H1 (cell line): Measurements from ENCODE around the gene CNGA4. TPM values are rescaled to one million over a fixed set of nuclear protein-coding genes. Genes with fewer than 3 reads are reported as not detected.

Source experiments
- CTCF ChIA-PET: fragments of 300-600 bp; sonication (Branson Sonifier 250); formaldehyde crosslinking; loops from one replicate; lab custom pipeline; 2021; ENCODE audit not compliant: partially characterized antibody; lab: Charles Lee
- POLR2A ChIA-PET: fragments of 300-600 bp; sonication (Branson Sonifier 250); formaldehyde crosslinking; loops from one replicate; lab custom pipeline; 2021; ENCODE audit warnings: inconsistent platforms; ENCODE audit not compliant: partially characterized antibody; lab: Charles Lee
- DNase-seq, 2 experiments: peaks; one replicate each; pipeline versions ENCODE4 v3.0.0 to v3.0.0-alpha.2; 2010 to 2022; ENCODE audit warnings: low spot score in 2 of 2, low read depth in 1 of 2, mixed read lengths in 1 of 2
- FAIRE-seq: peaks from 2 replicates; lab custom pipeline; 2011; peaks lifted over from hg19 to GRCh38; lab: Jason Lieb, UNC
- H2AFZ ChIP-seq: 2 replicates; pipeline ENCODE4 v1.8.1; 2012; ENCODE audit warnings: low read length, inconsistent platforms
- H2AK5ac ChIP-seq: 2 replicates; pipeline ENCODE4 v1.6.1; 2013; ENCODE audit warnings: low read depth, low read length
- H2BK120ac ChIP-seq: replicated peaks from 2 replicates; pipeline ENCODE3; 2013; ENCODE audit warnings: low read depth, low read length, inconsistent platforms
- H2BK12ac ChIP-seq: 2 replicates; pipeline ENCODE4 v1.6.1; 2013; ENCODE audit warnings: low read depth, low read length
- H2BK15ac ChIP-seq: 2 replicates; pipeline ENCODE4 v1.6.1; 2013; ENCODE audit warnings: low read length
- H2BK20ac ChIP-seq: 2 replicates; pipeline ENCODE4 v1.6.1; 2013; ENCODE audit warnings: low read length
- H2BK5ac ChIP-seq: 2 replicates; pipeline ENCODE4 v1.6.1; 2013; ENCODE audit warnings: low read depth, low read length
- H3K14ac ChIP-seq: 2 replicates; pipeline ENCODE4 v1.6.1; 2013; ENCODE audit warnings: inconsistent platforms; ENCODE audit not compliant: insufficient read length
- H3K18ac ChIP-seq: 2 replicates; pipeline ENCODE4 v1.6.1; 2013; ENCODE audit warnings: low read length; ENCODE audit errors: extremely low read depth
- H3K23ac ChIP-seq: 2 replicates; pipeline ENCODE4 v1.6.1; 2013; ENCODE audit warnings: inconsistent platforms; ENCODE audit not compliant: insufficient read length
- H3K23me2 ChIP-seq: 2 replicates; pipeline ENCODE4 v1.6.1; 2013; ENCODE audit warnings: low read depth, low read length
- H3K27ac ChIP-seq: 2 replicates; pipeline ENCODE4 v1.6.1; 2011; ENCODE audit warnings: low read depth, low read length, inconsistent platforms
- H3K27me3 ChIP-seq, 4 experiments: replicated peaks in 1 of 4; 1 replicate in 1 of 4; 2 replicates in 3 of 4; pipeline versions ENCODE4 v1.6.1 to v1.8.1; 2011 to 2013; ENCODE audit warnings: low read length in 3 of 4, mild to moderate bottlenecking in 3 of 4, inconsistent platforms in 2 of 4, mixed read lengths in 2 of 4, moderate library complexity in 1 of 4; ENCODE audit not compliant: control insufficient read depth in 3 of 4, insufficient read depth in 3 of 4; ENCODE audit errors: extremely low read depth in 1 of 4
- H3K36me3 ChIP-seq, 4 experiments: 2 replicates each; pipeline versions ENCODE4 v1.6.1 to v1.8.1; 2011 to 2013; ENCODE audit warnings: mild to moderate bottlenecking in 4 of 4, low read length in 3 of 4, moderate library complexity in 2 of 4, control low read depth in 1 of 4, inconsistent platforms in 1 of 4; ENCODE audit not compliant: insufficient read depth in 4 of 4, control insufficient read depth in 2 of 4
- H3K4ac ChIP-seq: replicated peaks from 2 replicates; pipeline ENCODE3; 2013; ENCODE audit warnings: low read length, low read depth, mixed read lengths, inconsistent platforms; ENCODE audit not compliant: insufficient read length
- H3K4me1 ChIP-seq, 4 experiments: replicated peaks in 1 of 4; 1 replicate in 1 of 4; 2 replicates in 3 of 4; pipeline versions ENCODE4 v1.6.1 to v1.8.1; 2011 to 2013; ENCODE audit warnings: low read length in 3 of 4, inconsistent platforms in 2 of 4, mixed read lengths in 1 of 4; ENCODE audit not compliant: insufficient read depth in 4 of 4, control insufficient read depth in 3 of 4
- H3K4me2 ChIP-seq, 2 experiments: 2 replicates each; pipeline versions ENCODE4 v1.6.1 to v1.8.1; 2011 to 2013; ENCODE audit warnings: low read depth in 2 of 2, low read length in 2 of 2, control low read depth in 1 of 2, inconsistent platforms in 1 of 2, mild to moderate bottlenecking in 1 of 2; ENCODE audit not compliant: insufficient read depth in 1 of 2
- H3K4me3 ChIP-seq, 4 experiments: fragments of 200-600, 300-600 bp in 1 of 4; sonication (generic), shearing (Covaris generic), sonication (Bioruptor Twin) in 1 of 4; 2 replicates each; pipeline versions ENCODE4 v1.5.1 to v1.8.1; 2011 to 2016; ENCODE audit warnings: low read length in 4 of 4, low read depth in 3 of 4, control low read depth in 2 of 4, inconsistent platforms in 2 of 4, mild to moderate bottlenecking in 2 of 4, mixed read lengths in 1 of 4, moderate library complexity in 1 of 4; ENCODE audit not compliant: insufficient read depth in 2 of 4; ENCODE audit errors: extremely low read depth in 1 of 4
- H3K56ac ChIP-seq: replicated peaks from 2 replicates; pipeline ENCODE3; 2013; ENCODE audit warnings: low read depth, mild to moderate bottlenecking, mixed read lengths, low read length, inconsistent platforms; ENCODE audit not compliant: insufficient read length
- H3K79me1 ChIP-seq: 2 replicates; pipeline ENCODE4 v1.6.1; 2013; ENCODE audit warnings: low read depth, low read length, control low read depth
- H3K79me2 ChIP-seq, 2 experiments: 2 replicates each; pipeline versions ENCODE4 v1.6.1 to v1.8.1; 2012 to 2013; ENCODE audit warnings: low read length in 2 of 2, mild to moderate bottlenecking in 2 of 2, inconsistent platforms in 1 of 2; ENCODE audit not compliant: insufficient read depth in 2 of 2, control insufficient read depth in 1 of 2
- H3K9ac ChIP-seq, 4 experiments: replicated peaks in 1 of 4; 1 replicate in 1 of 4; 2 replicates in 3 of 4; pipeline versions ENCODE4 v1.6.1 to v1.8.1; 2011 to 2013; ENCODE audit warnings: low read depth in 3 of 4, low read length in 3 of 4, control low read depth in 2 of 4, mild to moderate bottlenecking in 2 of 4, moderate library complexity in 2 of 4, inconsistent platforms in 1 of 4; ENCODE audit errors: extremely low read depth in 1 of 4
- H3K9me3 ChIP-seq, 2 experiments: 2 replicates each; pipeline versions ENCODE4 v1.6.1 to v1.8.1; 2012 to 2013; ENCODE audit warnings: mild to moderate bottlenecking in 2 of 2, moderate library complexity in 2 of 2, control low read depth in 1 of 2, inconsistent platforms in 1 of 2, low read depth in 1 of 2, low read length in 1 of 2, mixed read lengths in 1 of 2; ENCODE audit not compliant: insufficient read depth in 2 of 2
- H4K20me1 ChIP-seq, 2 experiments: replicated peaks in 1 of 2; 2 replicates each; pipeline versions ENCODE3 to v1.8.1; 2011 to 2013; ENCODE audit warnings: inconsistent platforms in 2 of 2, low read length in 2 of 2, mild to moderate bottlenecking in 1 of 2; ENCODE audit not compliant: insufficient read depth in 2 of 2, control insufficient read depth in 1 of 2
- H4K5ac ChIP-seq: 2 replicates; pipeline ENCODE4 v1.6.1; 2013; ENCODE audit warnings: low read length, low read depth, mixed read lengths, inconsistent platforms; ENCODE audit not compliant: insufficient read length
- H4K8ac ChIP-seq: 2 replicates; pipeline ENCODE4 v1.8.0; 2013; ENCODE audit warnings: mild to moderate bottlenecking, moderate library complexity, low read length, inconsistent platforms; ENCODE audit not compliant: insufficient read depth; ENCODE audit errors: extremely low read depth
- H4K91ac ChIP-seq: replicated peaks from 2 replicates; pipeline ENCODE3; 2013; ENCODE audit warnings: low read length, mixed read lengths, inconsistent platforms; ENCODE audit not compliant: insufficient read length
- EZH2 ChIP-seq: fragments of 200-600 bp; sonication (generic); IDR thresholded peaks from 2 replicates; pipeline ENCODE4 v1.7.1; 2012; ENCODE audit warnings: low read depth, mild to moderate bottlenecking, moderate library complexity, low read length, inconsistent platforms; ENCODE audit not compliant: severe bottlenecking
- GABPA ChIP-seq: IDR thresholded peaks from 2 replicates; pipeline ENCODE4 v1.6.1; 2011; ENCODE audit warnings: mild to moderate bottlenecking, low read length, moderate library complexity, borderline replicate concordance; ENCODE audit not compliant: insufficient read depth
- SAP30 ChIP-seq: fragments of 300-600 bp; sonication (generic); IDR thresholded peaks from 2 replicates; pipeline ENCODE4 v1.7.1; 2012; ENCODE audit warnings: low read length, moderate library complexity, mild to moderate bottlenecking, inconsistent platforms; ENCODE audit not compliant: insufficient read depth, insufficient replicate concordance
- SP4 ChIP-seq: IDR thresholded peaks from 2 replicates; pipeline ENCODE4 v1.6.1; 2012; ENCODE audit warnings: low read length, inconsistent platforms
- SRF ChIP-seq: IDR thresholded peaks from 2 replicates; pipeline ENCODE4 v1.6.1; 2011; ENCODE audit warnings: mild to moderate bottlenecking, low read depth, low read length, moderate library complexity
- TEAD4 ChIP-seq: IDR thresholded peaks from 2 replicates; pipeline ENCODE4 v1.6.1; 2012; ENCODE audit warnings: low read depth, low read length, inconsistent platforms, mixed read lengths
- WGBS, 2 experiments: shearing (Covaris generic) in 1 of 2; methylation state at CpG; one replicate each; pipeline versions ENCODE4 v1.1.6 to v1.1.7; 2013 to 2015; ENCODE audit warnings: low lambda C conversion rate in 2 of 2, mixed read lengths in 2 of 2, inconsistent platforms in 1 of 2, low coverage in 1 of 2, missing lambda C conversion rate in 1 of 2; ENCODE audit not compliant: insufficient replicate concordance in 2 of 2, insufficient coverage in 1 of 2, insufficient read length in 1 of 2; ENCODE audit errors: extremely low coverage in 1 of 2, missing lambda C conversion rate in 1 of 2; 5-methylcytosine and 5-hydroxymethylcytosine counted together
- polyA plus RNA-seq, 7 experiments: library from polyadenylated mRNA; depleted of rRNA in 3 of 7; stranded (reverse) in 5 of 7; unstranded in 2 of 7; fragments of >200 nt in 5 of 7; fragments of 200-250 nt in 2 of 7; gene quantifications; 1 replicate in 5 of 7; 2 replicates in 1 of 7; 4 replicates in 1 of 7; pipeline versions ENCODE4 v1.2.1 to v1.2.3, GENCODE V29; 2011 to 2013; ENCODE audit warnings: missing spikeins in 2 of 7, mixed read lengths in 2 of 7
- total RNA-seq: library from RNA; stranded (reverse); fragmentation: NEBNext Ultra II Directional; extraction: Animal tissue kit (Norgen Biotek cat#: 25700); gene quantifications from 2 replicates; pipeline ENCODE4 v1.2.1, GENCODE V29; 2021

CNGA4 gene
- total and polyA plus RNA-seq, 2 of the 8 experiments (the other 6 are each of a cell fraction or from before 2014, with no cell fraction given): 0.29 TPM; not detected in 1

DNA sequence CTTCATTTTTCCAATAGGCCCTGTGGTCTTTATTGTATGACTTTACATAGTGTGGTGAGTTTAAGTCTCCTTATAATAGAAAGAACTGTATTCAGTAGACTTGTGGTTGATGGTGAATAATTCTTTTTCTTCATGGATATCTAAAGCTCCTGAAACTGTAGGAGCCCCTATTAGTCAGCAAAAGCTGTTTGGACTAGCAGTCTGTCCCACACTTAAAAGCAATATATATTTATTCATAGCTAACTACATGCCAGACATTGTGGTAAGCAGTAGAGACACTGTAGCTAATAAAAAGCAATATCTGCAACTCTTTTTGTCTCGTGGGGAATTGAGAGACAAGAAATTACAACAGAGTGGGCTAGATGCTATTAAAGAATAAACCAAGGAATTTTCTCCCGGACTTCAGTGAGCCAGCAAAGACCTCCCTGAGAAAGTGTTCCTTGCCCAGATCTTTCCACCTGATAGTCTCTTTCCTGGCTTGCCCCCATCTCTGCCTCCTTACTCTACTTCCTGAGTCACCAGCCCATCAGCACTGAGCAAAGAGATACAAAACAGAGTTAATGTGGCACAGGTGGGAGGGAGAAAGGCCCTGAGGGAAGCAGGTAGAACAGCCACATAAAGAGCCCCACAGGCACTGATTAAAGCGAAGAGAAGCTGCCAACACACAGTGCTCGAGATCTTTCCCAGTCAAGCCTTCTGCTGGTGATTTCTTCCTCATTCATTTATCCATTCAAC lies 41.3 kb upstream of the CNGA4 start:
- H3K4me2 ChIP-seq: no peak overlapping the region
- no peaks in the 10 kb centered on the region for H3K79me2 ChIP-seq
- no peaks in the 10 kb centered on the region; a peak in 1 of 8 replicates for H3K36me3 ChIP-seq
- no peak overlapping the region for H2BK120ac ChIP-seq
- no peak overlapping the region for H2AFZ ChIP-seq
- no peak overlapping the region for H4K91ac ChIP-seq
- no peak overlapping the region for H3K4me3 ChIP-seq
- H2AK5ac ChIP-seq: no peak overlapping the region
- H3K4me1 ChIP-seq: peaks cover 0 to 3% (median 1%) of the 10 kb centered on the region in 4 experiments; a peak in 2 of 7 replicates
- H3K18ac ChIP-seq: no peak overlapping the region
- no peaks in the 10 kb centered on the region for H3K79me1 ChIP-seq
- no peak overlapping the region for H2BK12ac ChIP-seq
- H3K27ac ChIP-seq: no peak overlapping the region
- H4K5ac ChIP-seq: no peak overlapping the region
- H3K23ac ChIP-seq: no peak overlapping the region
- H4K8ac ChIP-seq: no peak overlapping the region
- no peaks in the 10 kb centered on the region for H4K20me1 ChIP-seq
- H2BK20ac ChIP-seq: no peak overlapping the region
- DNase-seq (no peak), FAIRE-seq (no peak)
- POLR2A ChIA-PET: no interaction called here
- H2BK15ac ChIP-seq: no peak overlapping the region
- H3K27me3 ChIP-seq: no peaks in the 10 kb centered on the region
- H3K4ac ChIP-seq: no peak overlapping the region
- H3K14ac ChIP-seq: no peak overlapping the region
- H3K9ac ChIP-seq: no peak overlapping the region
- H3K23me2 ChIP-seq: no peaks in the 10 kb centered on the region
- H2BK5ac ChIP-seq: no peak overlapping the region
- H3K56ac ChIP-seq: no peak overlapping the region
- 78% methylated on average over 4 of the region's 4 CpGs; no CpG with 5 or more reads in 1 of the 2 experiments for WGBS, 2 experiments
- H3K9me3 ChIP-seq: no peaks in the 10 kb centered on the region; a peak in 1 of 4 replicates
- CTCF ChIA-PET: interaction anchor here (0.6 to 1.2 kb wide), 3 partner anchors 31 to 53 kb away, joined by 3 read pairs; no protein-coding TSS in a partner anchor
- TF ChIP-seq EZH2 (no peak), SRF (no peak), SAP30 (no peak), SP4 (no peak), GABPA (no peak), TEAD4 (no peak)
